Measurements from ENCODE around the gene CEBPE.

GRCh38 chr14:23131482-23131881 is 12.4 kb upstream of the CEBPE start:
- TF ChIP-seq CTCF (IDR thresholded peaks at IDR 0.05) = no peak
- no peak for TF ChIP-seq POLR2A (IDR thresholded peaks at IDR 0.05)
